Measurements from ENCODE around the gene FHOD3.

FHOD3 gene

GRCh38 chr18:36769611-36770314 is 472.2 kb downstream of the FHOD3 start:
- TF ChIP-seq POLR2AphosphoS5 (IDR thresholded peaks at IDR 0.05; ENCODE audit: low read depth, low read length) (no peak), TAF1 (IDR thresholded peaks at IDR 0.05; ENCODE audit: borderline replicate concordance, low read depth, low read length) (no peak), POLR2A (IDR thresholded peaks at IDR 0.05; ENCODE audit: low read depth, low read length) (no peak)
- FAIRE-seq = no peak
- no peak for DNase-seq (ENCODE audit: insufficient read length)

DNA sequence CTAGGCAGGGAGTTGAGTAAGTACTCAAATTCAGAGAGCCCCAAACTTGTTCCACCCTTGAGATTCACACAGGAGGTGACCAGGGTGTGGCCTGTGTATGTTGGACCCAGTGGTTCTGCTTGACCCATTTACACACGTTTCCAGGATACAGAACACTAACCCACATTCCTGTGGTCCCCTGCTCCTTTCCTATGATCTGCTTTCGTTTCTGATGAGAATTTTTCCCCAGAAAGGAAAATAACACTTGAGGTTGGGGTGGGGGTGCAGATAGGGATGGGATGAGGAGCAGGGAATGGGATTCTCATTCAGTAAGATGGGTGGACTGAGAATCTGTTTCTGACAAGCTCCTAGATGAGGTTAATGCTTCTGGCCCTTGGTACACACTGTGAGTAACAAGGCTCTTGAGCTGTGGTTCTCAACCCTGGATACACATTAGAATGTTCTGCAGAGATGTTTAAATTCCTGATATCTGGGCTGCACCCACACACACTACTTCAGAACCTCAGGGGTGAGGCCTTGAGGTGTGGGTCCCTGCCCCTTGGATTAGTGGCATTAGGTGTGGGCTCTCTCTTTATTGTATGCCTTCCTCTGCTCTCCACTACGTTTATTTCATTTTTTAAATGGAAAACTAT is 472.9 kb downstream of the FHOD3 start:
- FAIRE-seq (no peak), DNase-seq (ENCODE audit: insufficient read length) (no peak)
- TF ChIP-seq POLR2A (IDR thresholded peaks at IDR 0.05; ENCODE audit: low read depth, low read length) (no peak), POLR2AphosphoS5 (IDR thresholded peaks at IDR 0.05; ENCODE audit: low read depth, low read length) (no peak), TAF1 (IDR thresholded peaks at IDR 0.05; ENCODE audit: borderline replicate concordance, low read depth, low read length) (no peak)

DNA sequence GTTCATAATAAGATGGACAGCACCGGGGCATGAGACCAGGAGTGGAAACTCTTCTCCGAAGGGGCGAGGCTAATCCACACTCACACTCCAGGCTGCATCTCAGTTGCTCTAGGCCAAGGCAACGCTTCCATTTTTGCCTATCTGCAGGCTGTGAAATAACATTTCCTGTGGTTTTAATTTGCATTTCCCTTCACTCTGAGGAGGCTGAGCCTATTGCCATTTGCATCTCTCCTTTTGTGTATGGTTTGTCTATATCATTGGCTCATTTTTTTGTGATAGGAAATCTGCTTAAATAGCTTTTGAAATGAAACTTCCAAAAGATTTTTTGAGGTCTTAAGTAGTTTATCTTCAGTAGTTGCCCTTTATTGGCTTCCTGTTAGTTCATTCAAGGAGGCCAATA is 473.7 kb downstream of the FHOD3 start:
- DNase-seq (ENCODE audit: insufficient read length) (no peak), FAIRE-seq (no peak)
- TF ChIP-seq TAF1 (IDR thresholded peaks at IDR 0.05; ENCODE audit: borderline replicate concordance, low read depth, low read length) = no peak
- no peak for TF ChIP-seq POLR2AphosphoS5 (IDR thresholded peaks at IDR 0.05; ENCODE audit: low read depth, low read length)
- no peak for TF ChIP-seq POLR2A (IDR thresholded peaks at IDR 0.05; ENCODE audit: low read depth, low read length)

DNA sequence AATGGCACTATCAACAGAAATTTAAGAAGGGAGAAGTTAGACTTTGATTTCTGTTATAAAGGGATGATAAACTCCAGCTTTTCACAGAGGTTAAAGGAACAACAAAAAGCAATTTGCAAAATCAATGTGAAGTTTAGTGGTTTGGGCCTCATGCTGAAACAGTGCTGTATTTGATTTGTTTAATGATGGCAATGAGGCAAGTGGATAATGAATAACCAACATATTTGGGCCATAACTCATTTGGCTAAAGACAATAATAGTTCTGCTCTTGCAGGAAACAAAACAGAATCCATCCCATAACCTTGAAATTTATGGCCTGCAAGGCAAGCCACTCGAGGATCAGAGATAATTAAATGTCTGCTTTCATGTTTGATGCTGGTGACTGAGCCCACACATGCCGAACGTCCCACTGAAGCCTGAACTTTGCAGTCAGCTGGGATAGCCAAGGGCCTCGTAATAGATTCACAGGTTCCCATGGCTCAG is 474.8 kb downstream of the FHOD3 start:
- DNase-seq (ENCODE audit: insufficient read length) = no peak
- FAIRE-seq = no peak
- TF ChIP-seq POLR2AphosphoS5 (IDR thresholded peaks at IDR 0.05; ENCODE audit: low read depth, low read length) = no peak
- TF ChIP-seq TAF1 (IDR thresholded peaks at IDR 0.05; ENCODE audit: borderline replicate concordance, low read depth, low read length) = no peak
- TF ChIP-seq POLR2A (IDR thresholded peaks at IDR 0.05; ENCODE audit: low read depth, low read length) = no peak

- no peak for FAIRE-seq
- no peak for TF ChIP-seq POLR2AphosphoS5 (IDR thresholded peaks at IDR 0.05; ENCODE audit: low read depth, low read length)
- TF ChIP-seq TAF1 (IDR thresholded peaks at IDR 0.05; ENCODE audit: borderline replicate concordance, low read depth, low read length) = no peak
- no peak for TF ChIP-seq POLR2A (IDR thresholded peaks at IDR 0.05; ENCODE audit: low read depth, low read length)
- DNase-seq (ENCODE audit: insufficient read length) = no peak
Measured at GRCh38 chr18:36775396-36775795, 477.9 kb downstream of the FHOD3 start.

- no peak for FAIRE-seq
- DNase-seq (ENCODE audit: insufficient read length) = no peak
Measured at GRCh38 chr18:36776650-36777049, 479.1 kb downstream of the FHOD3 start.

GRCh38 chr18:36777566-36777965 is 480.1 kb downstream of the FHOD3 start:
- TF ChIP-seq POLR2AphosphoS5 (IDR thresholded peaks at IDR 0.05; ENCODE audit: low read depth, low read length) (no peak), TAF1 (IDR thresholded peaks at IDR 0.05; ENCODE audit: borderline replicate concordance, low read depth, low read length) (no peak), POLR2A (IDR thresholded peaks at IDR 0.05; ENCODE audit: low read depth, low read length) (no peak)
- DNase-seq (ENCODE audit: insufficient read length) = no peak
- no peak for FAIRE-seq

More at GRCh38 chr18:36776650-36777049, 479.1 kb downstream of the FHOD3 start:
- TF ChIP-seq POLR2A (IDR thresholded peaks at IDR 0.05; ENCODE audit: low read depth, low read length) (no peak), TAF1 (IDR thresholded peaks at IDR 0.05; ENCODE audit: borderline replicate concordance, low read depth, low read length) (no peak), POLR2AphosphoS5 (IDR thresholded peaks at IDR 0.05; ENCODE audit: low read depth, low read length) (no peak)

GRCh38 chr18:36780748-36781147 is 483.2 kb downstream of the FHOD3 start:
- no peak for FAIRE-seq
- DNase-seq (ENCODE audit: insufficient read length) = no peak
- TF ChIP-seq POLR2A (IDR thresholded peaks at IDR 0.05; ENCODE audit: low read depth, low read length) (no peak), TAF1 (IDR thresholded peaks at IDR 0.05; ENCODE audit: borderline replicate concordance, low read depth, low read length) (no peak), POLR2AphosphoS5 (IDR thresholded peaks at IDR 0.05; ENCODE audit: low read depth, low read length) (no peak)

GRCh38 chr18:36782710-36783109 is 485.2 kb downstream of the FHOD3 start:
- TF ChIP-seq TAF1 (IDR thresholded peaks at IDR 0.05; ENCODE audit: borderline replicate concordance, low read depth, low read length) = no peak
- FAIRE-seq = no peak

GRCh38 chr18:36783792-36784191 is 486.3 kb downstream of the FHOD3 start:
- TF ChIP-seq POLR2A (IDR thresholded peaks at IDR 0.05; ENCODE audit: low read depth, low read length) = no peak
- no peak for TF ChIP-seq TAF1 (IDR thresholded peaks at IDR 0.05; ENCODE audit: borderline replicate concordance, low read depth, low read length)
- TF ChIP-seq POLR2AphosphoS5 (IDR thresholded peaks at IDR 0.05; ENCODE audit: low read depth, low read length) = no peak
- FAIRE-seq = no peak

More at GRCh38 chr18:36782710-36783109, 485.2 kb downstream of the FHOD3 start:
- no peak for DNase-seq (ENCODE audit: insufficient read length)

GRCh38 chr18:36786686-36787085 is 489.2 kb downstream of the FHOD3 start:
- TF ChIP-seq POLR2AphosphoS5 (IDR thresholded peaks at IDR 0.05; ENCODE audit: low read depth, low read length) (no peak), POLR2A (IDR thresholded peaks at IDR 0.05; ENCODE audit: low read depth, low read length) (no peak), TAF1 (IDR thresholded peaks at IDR 0.05; ENCODE audit: borderline replicate concordance, low read depth, low read length) (no peak)
- DNase-seq (ENCODE audit: insufficient read length) (no peak), FAIRE-seq (no peak)

More at GRCh38 chr18:36783792-36784191, 486.3 kb downstream of the FHOD3 start:
- DNase-seq (ENCODE audit: insufficient read length) = no peak

Data from GM12892 (cell line).